Naive thymus-derived CD8-positive, alpha-beta T cell (primary cell): Measurements from ENCODE around the gene ST7L. TPM values are rescaled to one million over a fixed set of nuclear protein-coding genes. Genes with fewer than 3 reads are reported as not detected.
"Not testable (repeated sequence)": the region's sequence is repeated elsewhere in the genome, so short reads cannot be mapped to it uniquely, and the experiment has no call there.

Experiments used
- ATAC-seq, 2 donors: fragments of 150-1000 bp; cut with Tn5 transposase in 1 of 2; sonication (Bioruptor Pico), chemical (Tn5 transposase) in 1 of 2; 1 replicate in 1 of 2; 2 replicates in 1 of 2; pipeline ENCODE4 v1.10.0; 2021; ENCODE audit warnings: mild to moderate bottlenecking in 2 of 2, moderate library complexity in 2 of 2
- POLR2A ChIA-PET: fragments of 350-600 bp; sonication (Branson Sonifier 250); formaldehyde crosslinking; loops from one replicate; lab custom pipeline; 2021; ENCODE audit warnings: antibody characterized with exemption; lab: Charles Lee
- DNase-seq, 10 donors: peaks; one replicate each; pipeline versions ENCODE4 v3.0.0 to v3.0.0-alpha.2; 2020 to 2022
- H3K27ac Mint-ChIP-seq, 10 donors: one replicate each; pipeline ENCODE4 v1.8.0; 2020 to 2022; ENCODE audit warnings: mild to moderate bottlenecking in 10 of 10, mixed read lengths in 10 of 10, moderate library complexity in 4 of 10, inconsistent platforms in 1 of 10
- H3K27me3 Mint-ChIP-seq, 5 donors: one replicate each; pipeline ENCODE4 v1.8.0; 2021 to 2022; ENCODE audit warnings: mixed read lengths in 5 of 5
- H3K36me3 Mint-ChIP-seq, 3 donors: one replicate each; pipeline ENCODE4 v1.8.0; 2020 to 2022; ENCODE audit warnings: mixed read lengths in 3 of 3, mild to moderate bottlenecking in 2 of 3, inconsistent platforms in 1 of 3
- H3K4me1 Mint-ChIP-seq, 4 donors: one replicate each; pipeline ENCODE4 v1.8.0; 2021 to 2022; ENCODE audit warnings: mixed read lengths in 4 of 4
- H3K4me3 Mint-ChIP-seq, 10 donors: one replicate each; pipeline ENCODE4 v1.8.0; 2020 to 2022; ENCODE audit warnings: mild to moderate bottlenecking in 10 of 10, mixed read lengths in 10 of 10, moderate library complexity in 6 of 10, inconsistent platforms in 1 of 10
- H3K9me3 Mint-ChIP-seq, 9 donors: one replicate each; pipeline ENCODE4 v1.8.0; 2020 to 2022; ENCODE audit warnings: mixed read lengths in 9 of 9, mild to moderate bottlenecking in 3 of 9, inconsistent platforms in 1 of 9, moderate library complexity in 1 of 9
- polyA plus RNA-seq, 3 donors: library from polyadenylated mRNA; unstranded; fragments of 300-500 nt; fragmentation: Illumina TruSeq; gene quantifications; one replicate each; pipeline ENCODE4 v1.2.3, GENCODE V29; 2021
- total RNA-seq, 8 experiments: library from RNA in 2 of 8; stranded (reverse) in 2 of 8; gene quantifications; one replicate each; pipeline ENCODE4 v1.2.3 and lab custom pipeline; 2021 to 2026

ST7L gene
- total and polyA plus RNA-seq, 5 experiments from 2014 or later: 12.6 to 23.7 (median 15.7) TPM

- POLR2A ChIA-PET: interaction anchor here (1.5 kb wide), 1 partner anchor 213 kb away, joined by 3 read pairs; the partner anchor contains the start of gene PPM1J
- peaks cover 38 to 83% (median 61%) of the 10 kb centered on the region in 5 donors for H3K27me3 Mint-ChIP-seq
- H3K4me3 Mint-ChIP-seq: peak overlapping the region in 9 of 10 donors; percentile 6 to 85 (median 67)
- peaks cover 4 to 21% (median 17%) of the 10 kb centered on the region in 4 donors for H3K4me1 Mint-ChIP-seq
- ATAC-seq (no peak), DNase-seq (no peak)
- peak overlapping the region in 1 of 10 donors; percentile 33 for H3K27ac Mint-ChIP-seq
- no peaks in the 10 kb centered on the region for H3K36me3 Mint-ChIP-seq
- no peaks in the 10 kb centered on the region for H3K9me3 Mint-ChIP-seq
Observed at GRCh38 chr1:112502826-112503225, 116.1 kb downstream of the ST7L start.

- DNase-seq: peak; percentile 30 to 73 (median 46)
- POLR2A ChIA-PET: interaction anchor here (0.9 to 1.5 kb wide), 5 partner anchors 112 to 213 kb away, joined by 3 to 5 read pairs (median 3); partner anchors contain the start of genes CAPZA1, PPM1J and ST7L
- no peaks in the 10 kb centered on the region for H3K36me3 Mint-ChIP-seq
- H3K4me1 Mint-ChIP-seq: peaks cover 3 to 14% (median 9%) of the 10 kb centered on the region in 4 donors
- H3K27ac Mint-ChIP-seq: no peak overlapping the region
- peaks cover 39 to 85% (median 67%) of the 10 kb centered on the region in 5 donors for H3K27me3 Mint-ChIP-seq
- no peaks in the 10 kb centered on the region for H3K9me3 Mint-ChIP-seq
- peak; percentile 78 to 91 for ATAC-seq
- H3K4me3 Mint-ChIP-seq: peak overlapping the region; percentile 57 to 85 (median 68)
Observed at GRCh38 chr1:112501810-112502641, 116.9 kb downstream of the ST7L start.

DNA sequence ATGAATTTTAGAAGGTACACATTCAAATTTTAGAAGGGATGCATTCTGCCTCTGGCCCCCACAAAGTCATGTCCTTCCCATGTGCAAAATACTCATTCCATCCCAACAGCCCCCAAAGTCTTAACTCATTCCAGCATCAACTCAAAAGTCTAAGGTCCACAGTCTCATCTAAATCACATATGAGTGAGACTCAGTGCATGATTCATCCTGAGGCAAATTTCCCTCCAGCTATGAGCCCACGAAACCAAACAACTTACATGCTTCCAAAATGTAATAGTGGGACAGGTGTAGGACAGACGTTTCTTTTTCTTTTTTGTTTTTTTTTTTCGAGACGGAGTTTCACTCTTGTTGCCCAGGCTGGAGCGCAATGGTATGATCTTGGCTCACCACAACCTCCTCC lies 122.7 kb downstream of the ST7L start:
- Mint-ChIP-seq H3K4me3 (no peak overlapping the region), H3K27ac (no peak overlapping the region), H3K27me3 (peaks cover 28 to 59% (median 52%) of the 10 kb centered on the region in 5 donors), H3K4me1 (no peaks in the 10 kb centered on the region), H3K36me3 (no peaks in the 10 kb centered on the region), H3K9me3 (no peaks in the 10 kb centered on the region)
- DNase-seq (no peak), ATAC-seq (no peak)
- POLR2A ChIA-PET: interaction anchor here (0.7 kb wide), 1 partner anchor 122 kb away, joined by 5 read pairs; the partner anchor contains the start of gene ST7L

GRCh38 chr1:112493351-112493750 lies 125.6 kb downstream of the ST7L start:
- Mint-ChIP-seq H3K4me3 (no peak overlapping the region), H3K27me3 (peaks cover 23 to 54% (median 37%) of the 10 kb centered on the region in 5 donors), H3K4me1 (no peaks in the 10 kb centered on the region), H3K9me3 (no peaks in the 10 kb centered on the region), H3K27ac (no peak overlapping the region), H3K36me3 (no peaks in the 10 kb centered on the region)
- no peak for DNase-seq
- POLR2A ChIA-PET: no interaction called here
- no peak for ATAC-seq

DNA sequence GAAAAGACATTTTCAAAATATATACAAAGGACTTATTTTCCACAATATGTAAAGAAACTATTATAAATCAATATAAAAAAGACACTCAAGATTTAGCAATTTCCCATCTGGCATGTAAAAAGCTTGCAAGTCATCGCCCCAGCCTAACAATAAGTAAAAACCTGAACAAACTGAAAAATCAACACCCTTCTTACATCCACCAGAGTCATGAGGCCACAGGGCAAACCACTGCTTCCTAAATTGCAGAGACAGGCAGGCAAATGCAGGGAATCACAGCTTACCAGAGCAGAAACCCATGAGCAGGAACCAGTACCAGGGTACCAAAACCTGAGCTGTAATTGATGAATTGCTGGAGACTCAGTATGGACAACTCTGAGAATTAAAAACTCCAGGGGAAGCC lies 126.9 kb downstream of the ST7L start:
- DNase-seq: no peak
- H3K27me3 Mint-ChIP-seq: peaks cover 17 to 41% (median 29%) of the 10 kb centered on the region in 5 donors
- no peak overlapping the region for H3K4me3 Mint-ChIP-seq
- H3K36me3 Mint-ChIP-seq: no peaks in the 10 kb centered on the region
- POLR2A ChIA-PET: no interaction called here
- ATAC-seq: no peak
- no peaks in the 10 kb centered on the region for H3K9me3 Mint-ChIP-seq
- no peak overlapping the region for H3K27ac Mint-ChIP-seq
- H3K4me1 Mint-ChIP-seq: no peaks in the 10 kb centered on the region

- no peak overlapping the region for H3K4me3 Mint-ChIP-seq
- no peak for ATAC-seq
- no peak for DNase-seq
- no peaks in the 10 kb centered on the region for H3K9me3 Mint-ChIP-seq
- H3K36me3 Mint-ChIP-seq: no peaks in the 10 kb centered on the region
- no peak overlapping the region for H3K27ac Mint-ChIP-seq
- POLR2A ChIA-PET: interaction anchor here (0.6 kb wide), 1 partner anchor 77 kb away, joined by 4 read pairs; no protein-coding TSS in a partner anchor
- peaks cover 10 to 24% (median 14%) of the 10 kb centered on the region in 5 donors for H3K27me3 Mint-ChIP-seq
- no peaks in the 10 kb centered on the region for H3K4me1 Mint-ChIP-seq
Observed at GRCh38 chr1:112488141-112488540, 130.8 kb downstream of the ST7L start.

GRCh38 chr1:112487686-112488085 lies 131.3 kb downstream of the ST7L start:
- not testable (repeated sequence) for H3K4me3 Mint-ChIP-seq, H3K4me1 Mint-ChIP-seq, H3K9me3 Mint-ChIP-seq, H3K27ac Mint-ChIP-seq, H3K36me3 Mint-ChIP-seq, DNase-seq, ATAC-seq
- POLR2A ChIA-PET: interaction anchor here (0.6 kb wide), 1 partner anchor 77 kb away, joined by 4 read pairs; no protein-coding TSS in a partner anchor
- H3K27me3 Mint-ChIP-seq: peaks cover 7 to 23% (median 11%) of the 10 kb centered on the region in 5 donors

- H3K9me3 Mint-ChIP-seq, H3K4me3 Mint-ChIP-seq, H3K36me3 Mint-ChIP-seq, H3K4me1 Mint-ChIP-seq, ATAC-seq, H3K27ac Mint-ChIP-seq, POLR2A ChIA-PET, DNase-seq: not testable (repeated sequence)
- peaks cover 12 to 23% (median 15%) of the 10 kb centered on the region in 5 donors for H3K27me3 Mint-ChIP-seq
Observed at GRCh38 chr1:112486063-112486462, 132.9 kb downstream of the ST7L start.

DNA sequence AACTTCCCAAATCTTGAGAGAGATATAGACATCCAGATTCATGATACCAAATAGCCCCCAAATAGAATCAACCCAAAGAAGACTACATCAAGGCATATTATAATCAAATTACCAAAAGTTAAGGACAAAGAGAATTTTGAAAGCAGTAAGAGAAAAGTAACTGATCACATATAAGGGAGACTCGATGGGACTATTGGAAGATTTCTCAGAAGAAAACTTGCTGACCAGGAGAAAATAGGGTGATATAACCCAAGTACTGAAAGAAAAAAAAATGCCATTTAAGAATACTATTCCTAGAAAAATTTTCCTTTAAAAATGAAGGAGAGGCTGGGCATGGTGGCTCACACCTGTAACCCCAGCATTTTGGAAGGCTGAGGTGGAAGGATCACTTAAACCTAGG lies 140.6 kb downstream of the ST7L start:
- POLR2A ChIA-PET: no interaction called here
- ATAC-seq: no peak
- H3K9me3 Mint-ChIP-seq: peaks cover 11 to 56% (median 29%) of the 10 kb centered on the region in 9 donors

GRCh38 chr1:112477550-112477949 lies 141.4 kb downstream of the ST7L start:
- no peak for ATAC-seq
- Mint-ChIP-seq H3K27ac (no peak overlapping the region), H3K27me3 (peaks cover 21 to 58% (median 27%) of the 10 kb centered on the region in 5 donors), H3K9me3 (peaks cover 11 to 56% (median 29%) of the 10 kb centered on the region in 9 donors), H3K4me3 (no peak overlapping the region), H3K4me1 (no peaks in the 10 kb centered on the region), H3K36me3 (peaks cover 0 to 44% (median 17%) of the 10 kb centered on the region in 3 donors)
- POLR2A ChIA-PET: no interaction called here
- no peak for DNase-seq

More for the DNA sequence above, 140.6 kb downstream of the ST7L start:
- Mint-ChIP-seq H3K27ac (no peak overlapping the region), H3K27me3 (peaks cover 19 to 50% (median 22%) of the 10 kb centered on the region in 5 donors), H3K36me3 (peaks cover 0 to 44% (median 17%) of the 10 kb centered on the region in 3 donors), H3K4me3 (no peak overlapping the region), H3K4me1 (no peaks in the 10 kb centered on the region)
- DNase-seq: no peak
